CD1c-positive myeloid dendritic cell (primary cell): ENCODE results near the gene GUCY1A2.
"Not testable (repeated sequence)": the region's sequence is repeated elsewhere in the genome, so short reads cannot be mapped to it uniquely, and the experiment has no call there.

ENCODE experiments used
- DNase-seq: peaks from one replicate; pipeline ENCODE4 v3.0.0-alpha.2; 2016; ENCODE audit errors: extremely low spot score

Gene GUCY1A2

GRCh38 chr11:106943089-106943488, 75.2 kb downstream of the GUCY1A2 start:
- no peak for DNase-seq

- no peak for DNase-seq
Measured at GRCh38 chr11:106939157-106939556, 79.1 kb downstream of the GUCY1A2 start.

GRCh38 chr11:106937111-106937510, 81.2 kb downstream of the GUCY1A2 start:
- DNase-seq = no peak

- no peak for DNase-seq
Measured at GRCh38 chr11:106925245-106925644, 93.0 kb downstream of the GUCY1A2 start.

DNA sequence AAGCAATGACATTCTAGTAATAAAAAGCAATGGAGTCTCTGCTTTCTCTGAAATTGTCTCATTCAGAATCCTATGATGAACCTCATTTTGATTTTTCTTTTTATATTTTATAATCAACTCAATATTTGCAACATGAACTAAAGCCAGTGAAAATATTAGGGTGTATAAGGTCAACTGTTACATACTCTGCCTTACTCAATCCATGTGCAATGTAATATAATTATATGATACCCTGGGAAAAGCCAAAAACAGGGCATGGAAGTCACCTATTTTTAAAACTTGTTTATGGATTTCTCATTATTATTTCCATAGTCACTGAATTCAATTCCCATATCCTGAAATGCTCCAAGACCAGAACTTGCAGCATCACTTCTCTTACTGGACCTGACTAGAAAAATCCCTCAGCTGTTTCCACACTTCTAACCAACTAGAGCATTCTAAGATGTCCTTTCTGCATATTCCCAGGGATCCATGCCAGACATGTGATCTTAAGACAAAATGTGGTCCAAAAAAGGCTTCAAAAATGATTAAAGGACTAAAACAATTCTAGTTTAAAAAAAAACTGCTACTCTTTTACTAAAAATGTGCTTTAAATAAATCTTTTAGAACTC, 97.3 kb downstream of the GUCY1A2 start:
- no peak for DNase-seq

DNA sequence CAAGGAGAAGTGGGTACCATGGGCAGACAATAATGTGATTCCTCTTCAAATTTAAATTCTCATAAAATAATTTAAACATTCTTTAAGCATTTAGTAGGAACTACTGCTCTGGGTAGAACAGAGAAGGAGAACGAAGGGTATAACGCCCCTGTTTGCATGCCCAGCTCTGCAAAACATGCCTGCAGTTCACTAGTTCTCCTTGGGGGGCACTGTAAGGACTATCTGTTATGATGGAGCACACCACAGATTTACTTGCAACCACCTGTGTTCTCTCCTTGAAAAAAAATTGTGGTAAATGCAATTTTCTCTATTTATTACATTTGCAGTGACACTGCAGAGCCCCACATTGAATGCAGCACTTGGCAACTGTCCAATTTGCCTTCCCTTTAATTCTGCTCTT, 100.3 kb downstream of the GUCY1A2 start:
- no peak for DNase-seq

GRCh38 chr11:106914409-106914808, 103.9 kb downstream of the GUCY1A2 start:
- no peak for DNase-seq

- no peak for DNase-seq
Measured at GRCh38 chr11:106913141-106913540, 105.1 kb downstream of the GUCY1A2 start.

DNA sequence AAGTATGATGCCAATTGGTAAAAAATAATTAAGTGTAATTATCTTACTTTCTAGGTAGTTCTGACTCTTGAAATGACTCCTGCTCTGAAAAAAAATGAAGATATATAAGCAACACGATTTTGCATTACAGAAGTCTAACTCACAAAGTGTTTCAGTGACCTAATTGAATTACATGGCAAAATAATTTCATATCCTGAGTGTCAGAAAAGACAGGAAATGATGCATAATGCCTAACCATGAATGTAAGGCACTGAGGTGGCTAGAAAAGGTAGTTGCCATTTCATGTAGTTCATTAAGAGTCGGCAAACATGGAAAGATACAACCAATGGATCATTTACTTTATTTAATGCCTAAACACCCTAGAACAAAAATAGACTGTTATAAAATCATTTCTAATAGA, 113.5 kb downstream of the GUCY1A2 start:
- DNase-seq = no peak

- DNase-seq = no peak
Measured at GRCh38 chr11:106889718-106890117, 128.6 kb downstream of the GUCY1A2 start.

DNA sequence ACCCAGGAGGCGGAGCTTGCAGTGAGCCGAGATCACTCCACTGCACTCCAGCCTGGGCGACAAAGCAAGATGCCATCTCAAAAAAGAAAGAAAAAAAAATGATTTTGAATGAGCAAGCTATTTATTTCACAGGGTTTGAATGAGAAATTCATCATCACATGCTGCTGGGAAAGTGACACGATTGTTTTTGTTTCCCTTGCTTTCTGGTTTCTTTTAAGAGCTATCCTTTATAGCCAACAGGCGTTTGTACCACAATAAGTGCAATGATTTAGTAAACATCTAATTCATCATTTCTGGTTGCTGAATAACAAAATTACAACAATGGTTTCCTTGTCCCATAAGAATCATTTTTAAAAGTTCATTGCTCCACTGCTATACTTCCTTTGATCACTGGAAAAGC, 129.9 kb downstream of the GUCY1A2 start:
- DNase-seq = no peak

- DNase-seq = not testable (repeated sequence)
Measured at GRCh38 chr11:106883693-106884092, 134.6 kb downstream of the GUCY1A2 start.

DNA sequence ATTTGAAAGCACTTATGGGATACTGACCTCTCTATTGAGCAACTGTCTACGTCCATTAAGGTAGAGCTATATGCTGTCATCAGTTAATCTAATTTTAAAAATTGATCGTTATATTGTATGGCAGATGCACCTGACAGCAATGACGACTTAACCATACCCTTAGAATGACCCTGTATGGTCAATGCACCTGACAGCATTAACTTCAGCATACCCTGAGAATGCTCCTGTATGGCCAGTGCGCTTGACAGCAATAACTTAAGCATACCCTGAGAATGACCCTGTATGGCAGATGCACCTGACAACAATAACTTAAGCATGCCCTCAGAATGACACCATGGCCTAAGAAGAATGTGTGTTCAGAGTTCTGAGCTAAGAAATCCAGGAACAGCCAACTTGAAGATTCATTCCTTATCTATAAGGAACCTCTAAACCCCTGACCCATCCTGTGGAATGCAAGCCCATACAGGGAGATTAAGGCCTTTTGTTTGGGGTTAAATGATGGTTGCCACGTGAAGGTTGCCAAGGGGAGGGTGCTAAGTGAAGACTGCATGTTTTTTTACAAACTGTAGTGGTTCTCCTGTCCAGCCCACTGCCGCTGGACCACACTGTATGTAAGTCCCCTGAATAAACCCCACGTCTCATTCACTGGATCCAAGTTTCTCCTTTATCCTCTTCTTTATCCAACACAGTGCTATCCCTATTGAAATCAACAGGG, 138.3 kb downstream of the GUCY1A2 start:
- no peak for DNase-seq

DNA sequence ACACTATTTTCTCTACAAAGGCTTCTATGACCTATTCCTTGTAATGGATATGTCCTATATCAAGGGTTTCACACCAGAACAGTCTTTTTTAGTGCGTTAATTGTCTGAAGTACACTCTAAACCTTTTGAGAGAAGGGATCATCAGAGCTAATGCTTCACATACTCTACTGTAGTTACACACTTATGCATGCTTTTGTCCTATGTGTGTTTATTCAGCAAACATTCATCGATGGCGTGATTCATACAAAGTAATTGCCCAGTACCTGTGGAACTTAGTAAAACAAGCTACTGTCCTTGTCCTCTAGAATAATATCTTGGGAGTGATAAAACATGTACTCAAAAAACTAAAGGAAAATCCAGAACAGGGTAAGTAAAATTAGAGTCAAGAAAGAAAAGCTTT, 139.2 kb downstream of the GUCY1A2 start:
- DNase-seq = no peak

- DNase-seq = no peak
Measured at GRCh38 chr11:106875013-106875412, 143.3 kb downstream of the GUCY1A2 start.

GRCh38 chr11:106872246-106872645, 146.0 kb downstream of the GUCY1A2 start:
- DNase-seq = no peak

DNA sequence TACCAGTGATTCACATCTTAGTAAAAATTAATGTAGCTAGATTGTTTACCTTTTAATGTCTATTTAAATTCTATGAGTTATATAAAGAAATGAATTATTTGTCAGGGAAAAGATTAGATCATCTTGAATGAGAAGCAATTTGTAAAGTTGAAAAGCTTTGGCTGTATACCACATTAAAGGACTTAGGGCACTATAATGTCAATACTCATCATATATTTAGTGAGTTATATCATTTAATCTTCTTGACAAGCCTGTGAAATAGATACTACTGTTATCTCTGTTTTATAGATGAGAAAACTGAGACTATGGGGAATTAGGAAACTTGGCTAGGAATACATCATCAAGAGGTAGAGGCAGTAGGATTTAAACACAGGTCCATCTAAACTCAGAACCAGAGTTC, 160.1 kb downstream of the GUCY1A2 start:
- no peak for DNase-seq

DNA sequence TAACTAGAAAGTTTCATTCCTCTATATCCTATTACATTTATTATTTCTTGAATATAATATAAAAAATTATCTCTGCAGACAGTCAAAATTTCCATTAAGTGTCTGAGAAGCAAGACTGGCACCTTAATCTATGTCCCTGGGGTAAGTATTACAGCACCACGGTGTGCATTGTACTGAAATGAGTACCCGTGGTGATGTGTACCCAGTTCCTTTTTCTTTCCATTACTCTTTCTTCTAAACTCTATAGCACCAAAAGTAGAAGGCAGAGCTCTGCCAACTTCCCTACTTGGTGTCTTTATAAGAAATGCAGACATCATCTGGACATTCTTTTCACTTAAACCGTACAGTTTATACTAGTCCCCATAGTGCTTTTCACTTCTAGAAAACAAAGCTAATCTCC, 161.7 kb downstream of the GUCY1A2 start:
- no peak for DNase-seq

DNA sequence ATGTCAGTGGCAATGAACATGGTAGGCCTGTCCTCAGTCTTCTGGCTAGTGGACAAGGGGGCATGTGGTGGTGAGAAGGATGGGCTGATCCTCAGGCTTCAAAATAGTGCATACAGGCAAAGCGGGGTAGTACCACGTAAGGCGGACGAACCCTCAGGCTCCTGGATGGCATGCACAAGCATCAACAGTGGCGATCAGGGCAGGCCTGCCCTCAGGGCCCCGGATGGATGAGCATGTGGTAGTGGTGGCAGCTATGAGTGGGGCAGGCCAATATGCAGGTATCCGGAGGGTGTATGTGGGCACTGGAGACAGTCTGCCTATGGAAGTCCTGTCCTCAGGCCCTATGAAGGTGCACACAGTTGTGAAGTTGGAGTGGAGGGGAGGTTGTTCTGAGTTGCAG, 163.8 kb downstream of the GUCY1A2 start:
- no peak for DNase-seq

- DNase-seq = no peak
Measured at GRCh38 chr11:106853850-106854401, 164.3 kb downstream of the GUCY1A2 start.

DNA sequence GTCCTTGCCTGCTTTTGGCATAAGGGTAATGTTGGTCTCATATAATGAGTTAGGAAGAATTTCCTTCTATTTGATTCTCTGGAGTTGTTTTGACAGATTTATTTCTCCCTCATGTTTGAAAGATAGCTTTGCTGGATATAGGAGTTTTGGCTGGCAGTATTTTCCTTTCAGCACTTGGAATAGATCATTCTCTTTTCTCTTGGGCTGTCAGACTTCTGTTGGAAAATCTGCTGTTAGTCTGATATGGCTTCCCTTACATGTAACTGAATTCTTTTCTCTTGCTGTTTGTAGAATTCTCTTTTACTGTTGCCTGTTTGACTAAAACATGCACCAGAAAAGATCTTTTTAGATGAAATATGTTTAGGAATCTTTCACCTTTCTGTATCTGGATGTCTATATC, 165.5 kb downstream of the GUCY1A2 start:
- DNase-seq = no peak

GRCh38 chr11:106848526-106848925, 169.8 kb downstream of the GUCY1A2 start:
- DNase-seq = no peak

DNA sequence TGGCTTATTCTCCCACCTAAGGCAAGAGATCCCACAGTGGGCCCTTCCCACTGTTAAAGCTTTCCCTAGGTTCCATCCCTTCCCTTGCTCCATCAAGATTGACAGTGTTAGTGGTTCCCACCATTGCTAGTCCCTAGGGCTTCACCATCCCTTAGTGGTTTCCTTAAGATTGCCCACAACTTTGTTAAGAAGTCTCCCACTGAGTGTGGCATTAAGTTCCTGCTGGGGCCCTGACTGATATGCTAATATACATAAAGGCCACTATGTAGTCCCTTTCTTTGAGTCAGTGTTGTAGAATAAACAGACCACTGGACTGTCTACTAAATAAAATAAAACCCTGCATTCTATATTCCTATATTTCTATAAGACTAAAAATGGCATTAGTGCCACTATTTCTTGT, 176.1 kb downstream of the GUCY1A2 start:
- DNase-seq = no peak
